Endothelial cell of umbilical vein (primary cell): ENCODE results near the gene CH25H. TPM values are rescaled to one million over a fixed set of nuclear protein-coding genes. Genes with fewer than 3 reads are reported as not detected.

Experiments used
- BruUV-seq: library from RNA; stranded (reverse); fragments of 400-500 nt; replicated peaks from 2 replicates; lab custom pipeline; 2021; lab: Mats Ljungman, UMichigan
- CTCF ChIA-PET: fragments of 300-600, 350-600 bp; sonication (Branson Sonifier 250); formaldehyde crosslinking; loops from one replicate; lab custom pipeline; 2021; ENCODE audit warnings: antibody characterized with exemption, inconsistent platforms; lab: Charles Lee
- POLR2A ChIA-PET: fragments of 300-600, 350-600 bp; sonication (Branson Sonifier 250); formaldehyde crosslinking; loops from one replicate; lab custom pipeline; 2021; ENCODE audit warnings: antibody characterized with exemption, inconsistent platforms; lab: Charles Lee
- DNase-seq: peaks from one replicate; pipeline ENCODE4 v3.0.0-alpha.2; 2011; ENCODE audit warnings: low read depth, low spot score
- FAIRE-seq: peaks from 2 replicates; lab custom pipeline; 2011; peaks lifted over from hg19 to GRCh38; lab: Jason Lieb, UNC
- H2AFZ ChIP-seq: 2 replicates; pipeline ENCODE4 v1.6.0; 2012; ENCODE audit warnings: low read depth, low read length, control low read depth, inconsistent platforms
- H3K27ac ChIP-seq: 2 replicates; pipeline ENCODE4 v1.5.1; 2011; ENCODE audit warnings: low read depth, mild to moderate bottlenecking, control low read depth, low read length, moderate library complexity; ENCODE audit not compliant: insufficient read depth
- H3K27me3 ChIP-seq, 2 experiments: 2 replicates each; pipeline versions ENCODE4 v1.6.0 to v1.6.1; 2011; ENCODE audit warnings: low read length in 2 of 2, mixed read lengths in 1 of 2; ENCODE audit not compliant: control insufficient read depth in 2 of 2, insufficient read depth in 2 of 2
- H3K36me3 ChIP-seq, 2 experiments: 2 replicates in 1 of 2; 3 replicates in 1 of 2; pipeline ENCODE4 v1.5.1; 2011; ENCODE audit warnings: low read length in 2 of 2, mild to moderate bottlenecking in 1 of 2, moderate library complexity in 1 of 2; ENCODE audit not compliant: control insufficient read depth in 2 of 2, insufficient read depth in 2 of 2; ENCODE audit errors: extremely low read depth in 1 of 2
- H3K4me1 ChIP-seq: 3 replicates; pipeline ENCODE4 v1.5.1; 2011; ENCODE audit warnings: mild to moderate bottlenecking, low read length; ENCODE audit not compliant: control insufficient read depth, insufficient read depth; ENCODE audit errors: extremely low read depth
- H3K4me2 ChIP-seq: 2 replicates; pipeline ENCODE4 v1.6.1; 2011; ENCODE audit warnings: low read length, control low read depth, mixed read lengths; ENCODE audit not compliant: insufficient read depth
- H3K4me3 ChIP-seq, 3 experiments: fragments of 200-600 bp in 1 of 3; sonication (generic), shearing (Covaris generic) in 1 of 3; replicated peaks in 1 of 3; 2 replicates each; pipeline ENCODE4 v1.5.1; 2011 to 2016; ENCODE audit warnings: control low read depth in 3 of 3, low read length in 3 of 3, mild to moderate bottlenecking in 2 of 3, inconsistent platforms in 1 of 3, low read depth in 1 of 3, moderate library complexity in 1 of 3; ENCODE audit not compliant: insufficient read depth in 1 of 3
- H3K79me2 ChIP-seq: 2 replicates; pipeline ENCODE4 v1.6.0; 2012; ENCODE audit warnings: low read length, inconsistent platforms; ENCODE audit not compliant: control insufficient read depth, insufficient read depth
- H3K9ac ChIP-seq: replicated peaks from 2 replicates; pipeline ENCODE3; 2011; ENCODE audit warnings: low read length, control low read depth; ENCODE audit not compliant: insufficient read depth; ENCODE audit errors: extremely low read depth
- H3K9me1 ChIP-seq: replicated peaks from 3 replicates; pipeline ENCODE4 v1.6.0; 2011; ENCODE audit warnings: mild to moderate bottlenecking, low read length; ENCODE audit not compliant: control insufficient read depth, insufficient read depth; ENCODE audit errors: extremely low read depth
- H3K9me3 ChIP-seq: replicated peaks from 2 replicates; pipeline ENCODE4 v1.5.1; 2012; ENCODE audit warnings: low read length, inconsistent platforms; ENCODE audit not compliant: control insufficient read depth, insufficient read depth
- H4K20me1 ChIP-seq: replicated peaks from 2 replicates; pipeline ENCODE3; 2011; ENCODE audit warnings: mild to moderate bottlenecking, low read length; ENCODE audit not compliant: control insufficient read depth, insufficient read depth; ENCODE audit errors: extremely low read depth
- EZH2 ChIP-seq: IDR thresholded peaks from 2 replicates; pipeline ENCODE4 v1.6.1; 2012; ENCODE audit warnings: borderline replicate concordance, low read depth, mild to moderate bottlenecking, moderate library complexity, low read length, inconsistent platforms; ENCODE audit not compliant: severe bottlenecking
- GATA2 ChIP-seq: IDR thresholded peaks from 2 replicates; pipeline ENCODE4 v1.7.0; 2011; ENCODE audit warnings: low read depth, mild to moderate bottlenecking, moderate library complexity, mixed read lengths, low read length; ENCODE audit not compliant: insufficient read length, insufficient read depth
- JUN ChIP-seq: IDR thresholded peaks from 2 replicates; pipeline ENCODE4 v1.6.1; 2011; ENCODE audit warnings: borderline replicate concordance, low read depth; ENCODE audit not compliant: insufficient read length, insufficient read depth
- MAX ChIP-seq: IDR thresholded peaks from 2 replicates; pipeline ENCODE4 v1.6.1; 2011; ENCODE audit not compliant: insufficient read depth, insufficient read length
- MYC ChIP-seq: IDR thresholded peaks from one replicate; pipeline ENCODE4 v1.6.1; 2011; ENCODE audit warnings: mild to moderate bottlenecking, low read depth, low read length
- POLR2A ChIP-seq: IDR thresholded peaks from 2 replicates; pipeline ENCODE4 v1.6.1; 2012; ENCODE audit warnings: low read depth, mild to moderate bottlenecking, control low read depth, low read length
- POLR2AphosphoS5 ChIP-seq: IDR thresholded peaks from 2 replicates; pipeline ENCODE4 v1.6.1; 2012; ENCODE audit warnings: low read depth, mild to moderate bottlenecking, control low read depth, low read length, moderate library complexity; ENCODE audit not compliant: insufficient read depth
- dilution Hi-C: fragments of 300-500 bp; cut with MboI; formaldehyde crosslinking; loops from one replicate; pipeline ENCODE4 v1.15.0; 2019; ENCODE audit warnings: low sequenced_read_pairs; ENCODE audit not compliant: extremely low pct_ligation_motif_present
- intact Hi-C: fragments of 100-400 bp; cut with micrococcal nuclease; formaldehyde crosslinking; loops from one replicate; pipeline ENCODE4 v1.10.0; 2022
- polyA plus RNA-seq, 4 experiments: library from polyadenylated mRNA; depleted of rRNA in 3 of 4; stranded (reverse) in 3 of 4; unstranded in 1 of 4; fragments of >200 nt; gene quantifications; 2 replicates each; pipeline versions ENCODE4 v1.2.1 to v1.2.3, GENCODE V29; 2011 to 2012; ENCODE audit warnings: missing spikeins in 1 of 4
- total RNA-seq: library from RNA; stranded (reverse); gene quantifications from 2 replicates; pipeline ENCODE4 v1.2.3, GENCODE V29; 2021
- TF ChIP-seq, protein P1 (sequence below), 2 donors: IDR thresholded peaks; 1 replicate in 1 of 2; 2 replicates in 1 of 2; pipeline ENCODE4 v1.5.1; 2011; ENCODE audit warnings: low read length in 2 of 2, mild to moderate bottlenecking in 2 of 2, moderate library complexity in 2 of 2, control low read depth in 1 of 2, inconsistent platforms in 1 of 2, low read depth in 1 of 2; ENCODE audit not compliant: insufficient read depth in 1 of 2; ENCODE audit errors: extremely low read depth in 1 of 2

CH25H gene
- total and polyA plus RNA-seq, 2 donors (not counting 3 experiments of a cell fraction or from before 2014, with no cell fraction given) = 0.30 TPM; not detected in 1

DNA sequence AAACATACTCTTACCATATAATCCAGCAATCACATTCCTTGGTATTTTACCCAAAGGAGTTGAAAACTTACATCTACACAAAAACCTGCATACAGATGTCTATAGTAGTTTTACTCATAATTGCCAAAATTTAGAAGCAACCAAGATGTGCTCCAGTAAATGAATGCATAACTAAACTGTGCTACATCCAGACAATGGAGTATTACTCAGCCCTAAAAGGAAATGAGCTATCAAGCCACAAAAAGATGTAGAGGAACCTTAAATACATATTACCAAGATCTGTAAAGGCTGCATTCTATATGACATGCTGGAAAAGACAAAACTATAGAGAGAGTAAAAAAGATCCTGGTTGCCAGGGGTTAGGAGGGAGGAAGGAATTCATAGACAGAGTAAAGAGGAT is 21.8 kb upstream of the CH25H start:
- no peak overlapping the region for H3K4me2 ChIP-seq
- BruUV-seq = no TSS peak
- H3K9me3 ChIP-seq = no peaks in the 10 kb centered on the region
- H3K9me1 ChIP-seq = no peaks in the 10 kb centered on the region
- dilution Hi-C loops = no loop called here
- POLR2A ChIA-PET = no interaction called here
- H3K36me3 ChIP-seq = no peaks in the 10 kb centered on the region
- TF ChIP-seq MYC = no peak
- no peak for TF ChIP-seq POLR2AphosphoS5
- TF ChIP-seq, protein P1, sequence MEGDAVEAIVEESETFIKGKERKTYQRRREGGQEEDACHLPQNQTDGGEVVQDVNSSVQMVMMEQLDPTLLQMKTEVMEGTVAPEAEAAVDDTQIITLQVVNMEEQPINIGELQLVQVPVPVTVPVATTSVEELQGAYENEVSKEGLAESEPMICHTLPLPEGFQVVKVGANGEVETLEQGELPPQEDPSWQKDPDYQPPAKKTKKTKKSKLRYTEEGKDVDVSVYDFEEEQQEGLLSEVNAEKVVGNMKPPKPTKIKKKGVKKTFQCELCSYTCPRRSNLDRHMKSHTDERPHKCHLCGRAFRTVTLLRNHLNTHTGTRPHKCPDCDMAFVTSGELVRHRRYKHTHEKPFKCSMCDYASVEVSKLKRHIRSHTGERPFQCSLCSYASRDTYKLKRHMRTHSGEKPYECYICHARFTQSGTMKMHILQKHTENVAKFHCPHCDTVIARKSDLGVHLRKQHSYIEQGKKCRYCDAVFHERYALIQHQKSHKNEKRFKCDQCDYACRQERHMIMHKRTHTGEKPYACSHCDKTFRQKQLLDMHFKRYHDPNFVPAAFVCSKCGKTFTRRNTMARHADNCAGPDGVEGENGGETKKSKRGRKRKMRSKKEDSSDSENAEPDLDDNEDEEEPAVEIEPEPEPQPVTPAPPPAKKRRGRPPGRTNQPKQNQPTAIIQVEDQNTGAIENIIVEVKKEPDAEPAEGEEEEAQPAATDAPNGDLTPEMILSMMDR (IDR thresholded peaks at IDR 0.05; ENCODE audit: extremely low read depth in 1 of 2, insufficient read depth in 1 of 2, low read depth in 1 of 2, low read length in 2 of 2) = no peak
- no peak for TF ChIP-seq EZH2
- no peak for TF ChIP-seq POLR2A
- peaks cover 10% of the 10 kb centered on the region for H3K4me1 ChIP-seq
- H3K4me3 ChIP-seq = no peak overlapping the region
- FAIRE-seq (peak; percentile 58), DNase-seq (no peak)
- H3K27me3 ChIP-seq = no peaks in the 10 kb centered on the region
- intact Hi-C loops = no loop called here
- H3K9ac ChIP-seq = no peak overlapping the region
- H4K20me1 ChIP-seq = no peaks in the 10 kb centered on the region
- CTCF ChIA-PET = interaction anchor here (2.8 kb wide), 1 partner anchor 11 kb away, joined by 15 read pairs; no protein-coding TSS in a partner anchor
- H2AFZ ChIP-seq = no peak overlapping the region
- H3K27ac ChIP-seq = no peak overlapping the region
- no peaks in the 10 kb centered on the region for H3K79me2 ChIP-seq

DNA sequence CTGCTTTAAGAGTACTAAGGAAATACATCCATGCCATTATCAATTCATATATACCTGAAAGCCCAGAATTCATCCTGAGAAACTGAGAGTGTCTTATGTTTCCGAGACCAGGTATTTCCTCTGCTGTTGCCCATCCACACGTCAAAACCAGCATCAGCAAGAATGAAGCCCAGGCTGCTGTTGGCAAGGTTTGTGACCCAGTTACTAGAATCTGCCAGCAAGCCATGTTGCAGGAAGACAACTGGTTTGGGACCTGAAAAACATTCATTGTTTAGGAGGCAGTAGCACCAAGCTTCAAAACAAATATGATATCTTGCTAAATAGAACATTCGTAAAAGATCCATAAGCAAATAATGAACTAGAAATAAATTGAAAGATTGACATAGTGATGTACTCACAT is 21.0 kb upstream of the CH25H start:
- TF ChIP-seq MAX (no peak), JUN (no peak), GATA2 (no peak)
- Histone ChIP-seq H3K9ac (no peak overlapping the region), H3K27ac (no peak overlapping the region), H4K20me1 (no peaks in the 10 kb centered on the region), H3K9me1 (no peaks in the 10 kb centered on the region), H3K36me3 (no peaks in the 10 kb centered on the region), H3K4me2 (no peak overlapping the region), H3K79me2 (no peaks in the 10 kb centered on the region), H3K4me3 (no peak overlapping the region), H3K9me3 (no peaks in the 10 kb centered on the region), H3K4me1 (peaks cover 10% of the 10 kb centered on the region), H2AFZ (no peak overlapping the region), H3K27me3 (no peaks in the 10 kb centered on the region)
- no TSS peak for BruUV-seq
- intact Hi-C loops = no loop called here
- CTCF ChIA-PET = no interaction called here
- FAIRE-seq = no peak
- POLR2A ChIA-PET = no interaction called here
- DNase-seq = no peak
- dilution Hi-C loops = no loop called here
